Colonic mucosa (tissue), 4 donors: Measurements from ENCODE around the gene PAX3. TPM values are rescaled to one million over a fixed set of nuclear protein-coding genes. Genes with fewer than 3 reads are reported as not detected.

Experiments used
- DNase-seq: peaks from one replicate; pipeline ENCODE4 v3.0.0-alpha.2; 2020
- H3K27ac ChIP-seq: fragments of 200-600 bp; one replicate; pipeline ENCODE4 v1.8.0; 2021
- H3K27me3 ChIP-seq: fragments of 200-600 bp; one replicate; pipeline ENCODE4 v1.8.0; 2021
- H3K36me3 ChIP-seq: fragments of 200-600 bp; one replicate; pipeline ENCODE4 v1.8.0; 2021
- H3K4me1 ChIP-seq: fragments of 200-600 bp; one replicate; pipeline ENCODE4 v1.8.0; 2021; ENCODE audit warnings: mild to moderate bottlenecking
- H3K4me3 ChIP-seq: fragments of 200-600 bp; one replicate; pipeline ENCODE4 v1.8.0; 2021
- H3K9ac ChIP-seq, 2 donors: one replicate each; pipeline ENCODE4 v1.7.0; 2013; ENCODE audit warnings: control low read depth in 2 of 2, low read depth in 2 of 2, low read length in 2 of 2
- H3K9me3 ChIP-seq: fragments of 200-600 bp; one replicate; pipeline ENCODE4 v1.8.0; 2021
- intact Hi-C: fragments of 100-400 bp; cut with DNase I; formaldehyde crosslinking; loops from one replicate; pipeline ENCODE4 v1.14.1; 2022
- total RNA-seq, 2 donors: library from RNA; stranded (reverse); fragmentation: NEBNext Ultra II Directional in 1 of 2; extraction: Animal tissue kit (Norgen Biotek cat#: 25700) in 1 of 2; gene quantifications; one replicate each; pipeline ENCODE4 v1.2.1, GENCODE V29; 2021
- TF ChIP-seq, protein P1 (sequence below): fragments of 200-600 bp; IDR thresholded peaks from one replicate; pipeline ENCODE4 v1.8.0; 2022; ENCODE audit warnings: antibody characterized with exemption, mild to moderate bottlenecking
- donor health status: healthy.
- donor health status: DM: no; HTN: no; CAD: no.
- donor health status: DM: no; HTN: no; CAD: no.

PAX3 gene
- total RNA-seq, 2 donors from 2014 or later, result 0.16 TPM; not detected in 1

DNA sequence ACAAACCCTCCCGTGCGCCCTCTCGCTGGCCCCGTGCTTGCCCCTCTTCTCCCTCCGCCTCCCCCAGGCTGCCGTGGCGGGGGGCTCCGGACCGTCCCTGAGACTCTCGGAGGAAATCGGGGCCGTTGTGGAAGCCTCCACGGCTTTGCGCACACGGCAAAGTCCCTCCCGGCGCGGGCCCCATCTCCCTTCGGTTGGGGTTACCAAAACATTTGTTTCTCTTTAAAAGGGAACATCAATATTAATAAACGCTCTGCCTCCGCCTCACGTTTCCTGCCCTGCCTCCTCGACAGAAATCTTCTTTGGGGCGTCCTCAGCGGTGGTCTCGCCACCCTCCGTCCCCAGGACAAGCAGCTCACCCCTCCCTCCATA, 3.8 kb downstream of the PAX3 start:
- DNase-seq, result no peak
- Histone ChIP-seq H3K4me3 (no peak overlapping the region), H3K27me3 (peaks cover 94% of the 10 kb centered on the region), H3K9ac (no peak overlapping the region), H3K27ac (no peak overlapping the region), H3K9me3 (no peaks in the 10 kb centered on the region), H3K4me1 (peaks cover 9% of the 10 kb centered on the region), H3K36me3 (no peaks in the 10 kb centered on the region)
- TF ChIP-seq, protein P1, sequence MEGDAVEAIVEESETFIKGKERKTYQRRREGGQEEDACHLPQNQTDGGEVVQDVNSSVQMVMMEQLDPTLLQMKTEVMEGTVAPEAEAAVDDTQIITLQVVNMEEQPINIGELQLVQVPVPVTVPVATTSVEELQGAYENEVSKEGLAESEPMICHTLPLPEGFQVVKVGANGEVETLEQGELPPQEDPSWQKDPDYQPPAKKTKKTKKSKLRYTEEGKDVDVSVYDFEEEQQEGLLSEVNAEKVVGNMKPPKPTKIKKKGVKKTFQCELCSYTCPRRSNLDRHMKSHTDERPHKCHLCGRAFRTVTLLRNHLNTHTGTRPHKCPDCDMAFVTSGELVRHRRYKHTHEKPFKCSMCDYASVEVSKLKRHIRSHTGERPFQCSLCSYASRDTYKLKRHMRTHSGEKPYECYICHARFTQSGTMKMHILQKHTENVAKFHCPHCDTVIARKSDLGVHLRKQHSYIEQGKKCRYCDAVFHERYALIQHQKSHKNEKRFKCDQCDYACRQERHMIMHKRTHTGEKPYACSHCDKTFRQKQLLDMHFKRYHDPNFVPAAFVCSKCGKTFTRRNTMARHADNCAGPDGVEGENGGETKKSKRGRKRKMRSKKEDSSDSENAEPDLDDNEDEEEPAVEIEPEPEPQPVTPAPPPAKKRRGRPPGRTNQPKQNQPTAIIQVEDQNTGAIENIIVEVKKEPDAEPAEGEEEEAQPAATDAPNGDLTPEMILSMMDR, result no peak
- intact Hi-C loops, result no loop called here

DNA sequence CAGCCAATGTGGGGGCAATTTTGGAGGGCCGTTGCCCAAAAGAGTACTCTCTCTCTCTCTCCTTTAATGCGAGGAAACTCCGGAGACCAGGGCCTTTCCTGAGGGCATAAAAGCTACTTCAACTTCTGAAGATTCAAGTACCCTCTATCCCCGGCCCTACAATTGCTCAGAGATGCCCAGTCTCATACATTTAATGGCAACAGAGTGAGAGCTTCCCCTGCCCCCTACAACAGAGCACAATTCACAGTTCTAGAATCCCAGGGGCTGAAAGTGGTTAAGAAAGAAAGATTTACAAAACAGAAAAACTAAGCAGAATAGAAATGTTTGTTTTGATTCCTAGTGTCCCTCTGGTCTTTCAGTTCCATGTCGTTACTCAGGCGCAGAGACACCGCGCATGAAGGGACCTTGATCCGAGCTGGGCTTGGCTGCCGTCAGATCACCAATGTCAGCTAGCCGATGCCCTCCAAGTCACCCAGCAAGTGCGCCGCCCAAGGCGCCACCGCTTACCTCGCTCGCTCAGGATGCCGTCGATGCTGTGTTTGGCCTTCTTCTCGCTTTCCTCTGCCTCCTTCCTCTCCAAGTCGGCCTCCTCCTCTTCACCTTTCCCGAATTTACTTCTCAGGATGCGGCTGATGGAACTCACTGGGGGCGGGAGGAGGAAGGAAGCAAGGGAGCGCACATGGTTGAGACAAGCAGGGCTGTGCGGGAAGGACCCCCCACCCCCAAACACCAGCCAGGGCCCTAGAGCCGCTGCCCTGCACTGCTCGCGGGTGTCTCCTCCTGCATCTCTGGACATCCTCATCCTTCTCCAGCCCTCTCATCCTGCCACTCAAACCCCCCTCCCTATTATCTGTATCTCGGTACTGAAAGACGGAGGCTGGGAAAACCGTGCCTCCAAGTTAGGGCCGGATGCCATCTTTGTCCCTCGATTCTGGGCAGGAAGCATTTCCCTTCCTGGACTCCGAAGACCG, 4.9 kb downstream of the PAX3 start:
- no peaks in the 10 kb centered on the region for H3K9me3 ChIP-seq
- H3K4me3 ChIP-seq, result no peak overlapping the region
- DNase-seq, result no peak
- intact Hi-C loops, result no loop called here
- TF ChIP-seq, protein P1, result no peak
- H3K27ac ChIP-seq, result no peak overlapping the region
- H3K27me3 ChIP-seq, result peaks cover 96% of the 10 kb centered on the region
- H3K4me1 ChIP-seq, result peaks cover 8% of the 10 kb centered on the region
- H3K36me3 ChIP-seq, result no peaks in the 10 kb centered on the region
- no peak overlapping the region for H3K9ac ChIP-seq

DNA sequence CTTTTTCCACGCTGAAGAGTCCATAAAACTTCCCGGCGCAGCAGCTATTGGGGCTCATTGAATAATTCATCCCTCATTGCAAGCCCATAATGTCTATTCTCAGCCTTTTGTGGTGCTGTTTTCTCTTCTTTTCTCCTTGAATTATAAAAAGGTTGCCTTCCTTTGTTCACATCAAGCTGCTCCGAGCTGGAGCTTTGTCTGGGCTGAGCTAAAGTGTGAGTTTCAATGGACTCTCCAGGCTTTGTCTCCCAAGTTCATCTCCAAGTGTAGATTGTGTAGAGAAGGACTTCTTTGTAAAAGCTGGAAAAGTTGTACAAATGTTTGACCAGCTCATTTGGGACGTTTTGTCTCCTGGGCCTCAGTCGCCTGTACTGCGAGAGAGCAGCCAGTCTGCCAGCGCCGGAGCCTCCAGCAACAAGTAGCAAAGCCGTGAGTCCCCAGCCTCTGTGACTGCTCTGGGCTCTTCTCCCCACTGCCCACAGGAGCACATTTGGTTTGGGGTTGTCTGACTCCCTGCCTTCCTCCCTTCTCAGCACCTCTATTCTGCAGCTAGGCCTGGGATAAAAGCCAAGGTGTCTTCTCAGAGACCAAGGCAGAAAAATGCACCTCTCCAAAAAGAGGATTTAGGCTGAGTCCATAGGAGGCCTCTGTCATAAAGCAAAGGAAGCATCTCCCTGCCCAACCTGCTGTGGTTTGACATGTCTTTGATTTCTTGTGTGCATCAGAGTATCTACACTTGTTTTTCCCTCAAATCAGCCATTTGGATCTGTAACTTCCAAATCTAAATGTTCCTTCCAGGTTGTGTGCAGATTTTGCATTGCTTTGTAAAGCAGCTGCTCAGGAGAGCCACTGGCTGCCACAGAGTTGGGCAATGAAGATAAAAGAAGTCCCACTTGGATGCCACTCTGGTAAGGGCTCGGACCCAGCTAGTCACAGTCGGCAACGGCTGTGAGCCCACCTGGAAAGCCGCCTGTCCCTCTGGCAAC, 6.4 kb downstream of the PAX3 start:
- no peak for DNase-seq
- intact Hi-C loops, result no loop called here
- Histone ChIP-seq H3K9me3 (no peaks in the 10 kb centered on the region), H3K4me1 (peaks cover 3% of the 10 kb centered on the region), H3K4me3 (no peak overlapping the region), H3K27me3 (peaks cover 93% of the 10 kb centered on the region), H3K9ac (no peak overlapping the region), H3K27ac (no peak overlapping the region), H3K36me3 (no peaks in the 10 kb centered on the region)
- TF ChIP-seq, protein P1, result no peak

DNA sequence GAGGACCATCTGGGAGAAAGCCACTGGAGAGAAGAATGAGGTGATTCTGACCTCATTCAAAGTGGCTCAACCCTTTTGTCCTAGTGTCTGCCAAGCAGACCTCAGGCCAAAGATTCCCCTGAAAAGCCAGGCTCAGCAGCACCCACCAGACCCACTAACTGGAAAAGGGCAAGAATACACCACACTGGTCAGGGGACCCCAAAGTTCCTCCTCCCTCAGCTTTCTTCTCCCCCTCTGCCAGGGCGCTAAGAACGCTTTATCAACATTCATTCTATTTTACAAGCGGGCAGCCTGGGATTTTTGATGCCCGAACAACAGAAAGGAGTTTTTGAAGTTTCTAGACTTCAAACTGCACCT, 7.3 kb downstream of the PAX3 start:
- Histone ChIP-seq H3K27me3 (peaks cover 91% of the 10 kb centered on the region), H3K9me3 (no peaks in the 10 kb centered on the region), H3K27ac (no peak overlapping the region), H3K9ac (no peak overlapping the region), H3K4me3 (no peak overlapping the region), H3K4me1 (peaks cover 3% of the 10 kb centered on the region), H3K36me3 (no peaks in the 10 kb centered on the region)
- DNase-seq, result no peak
- TF ChIP-seq, protein P1, result no peak
- intact Hi-C loops, result no loop called here

DNA sequence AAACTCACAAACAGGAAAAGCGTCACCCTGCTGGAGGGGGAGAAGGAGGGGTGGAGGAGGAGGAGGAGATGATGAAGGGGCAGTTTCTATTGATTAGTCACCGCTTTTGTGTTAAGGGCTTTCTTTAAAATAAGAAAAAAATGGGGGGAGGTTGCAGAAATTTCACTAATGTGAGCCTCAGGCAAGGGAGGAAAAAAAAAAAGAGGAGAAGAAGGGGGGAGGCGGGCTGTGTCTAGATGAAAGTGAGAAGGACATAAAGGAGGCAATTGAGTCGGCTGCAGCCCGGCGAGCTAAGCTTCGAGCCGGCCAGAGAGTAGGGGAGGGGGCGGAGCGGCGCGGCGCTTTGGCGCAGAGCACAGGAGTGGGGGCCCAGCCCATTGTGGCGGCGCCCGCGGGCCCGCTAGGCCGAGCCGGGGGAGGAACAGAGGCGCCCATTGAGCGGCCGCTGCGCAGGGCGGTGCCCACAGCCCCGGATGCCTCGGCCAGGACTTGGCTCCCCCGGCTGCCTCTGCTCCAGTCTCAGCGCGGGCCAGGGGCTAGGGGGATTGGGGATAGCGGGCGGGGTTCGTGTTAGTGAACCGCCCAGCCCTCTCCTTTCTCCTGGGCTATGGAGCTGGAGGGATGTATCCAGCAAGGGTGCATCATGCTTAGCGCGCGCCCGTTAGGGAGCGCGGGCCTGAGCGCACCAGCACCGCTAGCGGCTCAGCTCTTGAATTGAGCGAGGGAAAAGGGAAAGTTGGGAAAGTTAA, 7.9 kb downstream of the PAX3 start:
- Histone ChIP-seq H3K27ac (no peak overlapping the region), H3K36me3 (no peaks in the 10 kb centered on the region), H3K27me3 (peaks cover 86% of the 10 kb centered on the region), H3K9ac (no peak overlapping the region), H3K4me1 (peaks cover 3% of the 10 kb centered on the region), H3K9me3 (no peaks in the 10 kb centered on the region), H3K4me3 (no peak overlapping the region)
- TF ChIP-seq, protein P1, result no peak
- intact Hi-C loops, result no loop called here
- no peak for DNase-seq
